K562 (cell line): Measurements from ENCODE around the gene DAB2IP. TPM values are rescaled to one million over a fixed set of nuclear protein-coding genes. Genes with fewer than 3 reads are reported as not detected.

Source experiments
- HMG20B ChIP-seq: fragments of 250-450 bp; sonication (Bioruptor Pico); IDR thresholded peaks from 2 replicates; pipeline ENCODE4 v1.5.0; 2021; ENCODE audit warnings: mild to moderate bottlenecking
- TSC22D4 ChIP-seq: fragments of 450-650 bp; IDR thresholded peaks from 2 replicates; pipeline ENCODE4 v1.6.1; 2016; ENCODE audit warnings: missing genetic modification characterization, missing biosample characterization, control low read depth
- ZNF146 ChIP-seq: IDR thresholded peaks from one replicate; pipeline ENCODE4 v1.6.1; 2018; ENCODE audit warnings: missing compliant biosample characterization; ENCODE audit not compliant: unreplicated experiment
- ZNF311 ChIP-seq: fragments of 250-450 bp; sonication (Bioruptor Pico); IDR thresholded peaks from 2 replicates; pipeline ENCODE4 v1.4.0; 2020; ENCODE audit warnings: mild to moderate bottlenecking, moderate library complexity
- ZNF586 ChIP-seq: fragments of 450-650 bp; formaldehyde crosslinking; conservative IDR thresholded peaks from 2 replicates; pipeline ENCODE4 v1.4.0; 2020; ENCODE audit warnings: mild to moderate bottlenecking, moderate library complexity
- polyA plus RNA-seq, 8 experiments: library from polyadenylated mRNA; depleted of rRNA in 4 of 8; stranded (reverse) in 5 of 8; unstranded in 3 of 8; fragments of >200 nt; fragmentation: Nextera tagmentation in 2 of 8; fragmentation: Illumina TruSeq in 1 of 8; extraction: Ambion mirVana in 2 of 8; extraction: Trizol in 1 of 8; gene quantifications; 2 replicates each; pipeline versions ENCODE4 v1.2.1 to v1.2.3, GENCODE V29; 2011 to 2014; ENCODE audit warnings: inconsistent platforms in 1 of 8, missing spikeins in 1 of 8
- total RNA-seq, 7 experiments: library from RNA; depleted of rRNA in 6 of 7; stranded (reverse); fragments of >200 nt in 6 of 7; fragmentation: Illumina TruSeq in 2 of 7; extraction: Trizol in 2 of 7; gene quantifications; 2 replicates each; pipeline versions ENCODE4 v1.2.1 to v1.2.3, GENCODE V29; 2011 to 2021; ENCODE audit warnings: low replicate concordance in 1 of 7
- TF ChIP-seq, protein P1 (sequence below): IDR thresholded peaks from 3 replicates; pipeline ENCODE4 v1.6.1; 2011; ENCODE audit warnings: borderline replicate concordance, mild to moderate bottlenecking, moderate library complexity; ENCODE audit not compliant: insufficient read length; ENCODE audit errors: extremely low read depth
- TF ChIP-seq, protein P2 (sequence below): fragments of 450-650 bp; formaldehyde crosslinking; conservative IDR thresholded peaks from 2 replicates; pipeline ENCODE4 v1.4.0; 2022; ENCODE audit warnings: mild to moderate bottlenecking, missing genetic modification characterization

Gene DAB2IP
- total and polyA plus RNA-seq, 9 of the 15 experiments (the other 6 are each of a cell fraction or from before 2014, with no cell fraction given) = 0.04 to 0.31 (median 0.08) TPM; not detected in 5

DNA sequence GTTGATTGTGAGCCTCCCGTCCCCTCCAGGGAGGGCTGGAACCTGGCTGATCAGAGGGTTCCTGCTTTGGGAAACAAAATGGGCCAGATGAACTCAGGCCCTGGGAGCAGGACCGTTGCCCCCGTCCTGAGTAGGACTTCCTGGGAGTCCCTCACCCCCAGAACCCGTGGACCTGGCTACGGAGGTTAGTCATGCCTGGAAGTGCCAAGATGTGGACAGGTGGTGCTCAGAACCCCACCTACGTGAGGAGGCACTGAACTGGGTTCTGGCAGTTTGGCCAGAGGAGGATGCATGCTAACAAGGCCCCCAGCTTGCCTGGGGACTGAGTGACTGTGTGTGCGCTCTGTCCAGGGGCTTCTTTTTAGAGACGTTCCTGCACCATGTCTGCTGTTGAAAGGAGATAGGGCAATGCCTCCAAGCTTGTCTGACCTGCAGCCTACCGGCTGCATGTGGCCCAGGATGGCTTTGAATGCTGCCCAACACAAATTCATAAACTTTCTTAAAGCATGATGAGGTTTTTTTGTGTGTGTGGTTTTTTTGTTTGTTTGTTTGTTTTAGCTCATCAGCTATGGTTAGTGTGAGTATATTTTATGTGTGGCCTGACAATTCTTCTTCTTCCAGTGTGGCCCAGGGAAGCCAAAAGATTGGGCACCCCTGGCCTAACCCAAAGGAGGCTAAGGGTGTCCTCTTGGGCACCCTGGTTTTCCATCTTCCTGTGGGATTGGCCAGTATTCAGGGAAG lies 1.8 kb upstream of the DAB2IP start (continued):
- TF ChIP-seq, protein P1, sequence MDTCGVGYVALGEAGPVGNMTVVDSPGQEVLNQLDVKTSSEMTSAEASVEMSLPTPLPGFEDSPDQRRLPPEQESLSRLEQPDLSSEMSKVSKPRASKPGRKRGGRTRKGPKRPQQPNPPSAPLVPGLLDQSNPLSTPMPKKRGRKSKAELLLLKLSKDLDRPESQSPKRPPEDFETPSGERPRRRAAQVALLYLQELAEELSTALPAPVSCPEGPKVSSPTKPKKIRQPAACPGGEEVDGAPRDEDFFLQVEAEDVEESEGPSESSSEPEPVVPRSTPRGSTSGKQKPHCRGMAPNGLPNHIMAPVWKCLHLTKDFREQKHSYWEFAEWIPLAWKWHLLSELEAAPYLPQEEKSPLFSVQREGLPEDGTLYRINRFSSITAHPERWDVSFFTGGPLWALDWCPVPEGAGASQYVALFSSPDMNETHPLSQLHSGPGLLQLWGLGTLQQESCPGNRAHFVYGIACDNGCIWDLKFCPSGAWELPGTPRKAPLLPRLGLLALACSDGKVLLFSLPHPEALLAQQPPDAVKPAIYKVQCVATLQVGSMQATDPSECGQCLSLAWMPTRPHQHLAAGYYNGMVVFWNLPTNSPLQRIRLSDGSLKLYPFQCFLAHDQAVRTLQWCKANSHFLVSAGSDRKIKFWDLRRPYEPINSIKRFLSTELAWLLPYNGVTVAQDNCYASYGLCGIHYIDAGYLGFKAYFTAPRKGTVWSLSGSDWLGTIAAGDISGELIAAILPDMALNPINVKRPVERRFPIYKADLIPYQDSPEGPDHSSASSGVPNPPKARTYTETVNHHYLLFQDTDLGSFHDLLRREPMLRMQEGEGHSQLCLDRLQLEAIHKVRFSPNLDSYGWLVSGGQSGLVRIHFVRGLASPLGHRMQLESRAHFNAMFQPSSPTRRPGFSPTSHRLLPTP = no peak
- TF ChIP-seq ZNF586 (no peak), HMG20B (CRISPR knock-in tag) (no peak), ZNF146 (no peak), TSC22D4 (tag) (no peak), ZNF311 (CRISPR knock-in tag) (no peak)
- TF ChIP-seq, protein P2, sequence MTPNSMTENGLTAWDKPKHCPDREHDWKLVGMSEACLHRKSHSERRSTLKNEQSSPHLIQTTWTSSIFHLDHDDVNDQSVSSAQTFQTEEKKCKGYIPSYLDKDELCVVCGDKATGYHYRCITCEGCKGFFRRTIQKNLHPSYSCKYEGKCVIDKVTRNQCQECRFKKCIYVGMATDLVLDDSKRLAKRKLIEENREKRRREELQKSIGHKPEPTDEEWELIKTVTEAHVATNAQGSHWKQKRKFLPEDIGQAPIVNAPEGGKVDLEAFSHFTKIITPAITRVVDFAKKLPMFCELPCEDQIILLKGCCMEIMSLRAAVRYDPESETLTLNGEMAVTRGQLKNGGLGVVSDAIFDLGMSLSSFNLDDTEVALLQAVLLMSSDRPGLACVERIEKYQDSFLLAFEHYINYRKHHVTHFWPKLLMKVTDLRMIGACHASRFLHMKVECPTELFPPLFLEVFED = no peak
